Coronary artery (tissue), 2 donors: ENCODE measurements around the gene ARHGAP18.

Experiments
- DNase-seq: peaks from one replicate; pipeline ENCODE4 v3.0.0-alpha.2; 2017; ENCODE audit warnings: low spot score
- H3K27ac ChIP-seq, 2 donors: fragments of 200-600 bp; sonication (generic); one replicate each; pipeline ENCODE4 v1.5.1; 2016 to 2019
- H3K4me3 ChIP-seq: fragments of 200-600 bp; sonication (generic); 2 replicates; pipeline ENCODE4 v1.5.1; 2016; ENCODE audit warnings: mild to moderate bottlenecking, moderate library complexity
- CTCF ChIP-seq: fragments of 200-600 bp; sonication (generic); IDR thresholded peaks from one replicate; pipeline ENCODE4 v1.5.1; 2019; ENCODE audit warnings: antibody characterized with exemption

Gene ARHGAP18

GRCh38 chr6:129726650-129727049 is 16.7 kb upstream of the ARHGAP18 start:
- Histone ChIP-seq H3K27ac (no peak overlapping the region), H3K4me3 (no peak overlapping the region)
- DNase-seq, result no peak
- TF ChIP-seq CTCF, result no peak

DNA sequence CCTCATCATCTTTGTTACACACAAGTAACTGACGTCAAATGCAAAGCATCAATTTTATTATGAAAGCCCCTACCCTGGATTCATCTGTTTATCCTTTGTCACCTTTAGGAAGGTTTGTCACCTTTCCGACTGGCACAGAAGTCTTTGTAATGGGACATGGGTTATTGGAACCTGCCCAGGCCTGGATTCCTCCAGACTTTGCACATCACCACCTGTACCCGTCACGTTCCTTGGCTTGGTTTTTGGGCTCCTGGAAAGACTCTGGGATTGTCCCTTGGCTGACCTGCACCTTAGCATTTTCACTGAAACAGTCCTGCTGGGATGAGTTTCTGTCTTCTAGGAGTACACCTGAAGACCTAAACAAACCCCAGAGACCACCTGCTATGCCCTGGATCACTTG is 15.4 kb upstream of the ARHGAP18 start:
- no peak for DNase-seq
- Histone ChIP-seq H3K27ac (no peak overlapping the region), H3K4me3 (no peak overlapping the region)
- no peak for TF ChIP-seq CTCF

DNA sequence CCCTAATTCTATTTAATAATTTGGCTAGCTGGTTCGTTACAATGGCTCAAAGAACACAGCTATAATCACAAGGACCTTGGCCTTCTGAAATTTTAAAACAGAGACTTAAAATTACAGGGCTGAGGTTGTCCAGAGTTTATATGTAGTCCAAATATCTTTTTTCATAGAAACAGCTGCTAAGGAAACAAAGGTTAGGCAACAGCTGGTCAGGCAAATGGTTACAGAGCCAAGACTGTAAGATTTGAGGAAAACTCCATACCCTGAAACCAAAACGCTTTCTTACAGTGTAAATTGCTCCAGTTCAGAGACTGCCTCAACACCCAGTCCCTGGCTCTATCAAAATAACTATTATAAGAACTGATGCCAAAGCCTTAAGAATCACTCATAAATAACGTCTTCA is 9.7 kb upstream of the ARHGAP18 start:
- no peak for DNase-seq
- H3K27ac ChIP-seq, result no peak overlapping the region
- TF ChIP-seq CTCF, result no peak
- H3K4me3 ChIP-seq, result no peak overlapping the region

- no peak for DNase-seq
- TF ChIP-seq CTCF, result no peak
- no peak overlapping the region for H3K4me3 ChIP-seq
- H3K27ac ChIP-seq, result no peak overlapping the region
Observed at GRCh38 chr6:129717277-129717676, 7.3 kb upstream of the ARHGAP18 start.

DNA sequence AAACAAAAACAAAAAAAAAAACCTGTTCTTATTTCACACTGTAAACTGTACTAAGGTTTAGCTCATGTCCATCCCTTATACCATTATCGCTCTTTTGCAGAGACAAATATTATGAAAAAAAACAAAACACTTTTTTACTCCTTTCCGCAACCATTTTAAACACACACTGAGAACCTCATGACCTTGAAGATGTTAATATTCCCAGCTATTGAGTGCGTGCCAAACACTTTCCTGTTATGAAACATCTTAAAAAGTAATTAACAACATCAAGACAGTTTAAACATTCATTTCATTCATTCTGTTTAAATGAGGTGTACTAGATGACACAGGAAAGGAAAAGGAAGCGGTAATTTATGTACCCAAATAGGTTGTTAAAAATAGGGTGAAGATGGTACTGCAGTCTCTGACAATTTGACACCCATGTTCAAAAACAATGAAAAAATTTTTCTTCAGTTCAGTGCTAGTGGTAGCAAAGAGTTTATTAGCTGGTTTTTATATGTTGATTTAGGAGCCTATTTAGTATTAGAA is 3.9 kb upstream of the ARHGAP18 start:
- H3K4me3 ChIP-seq, result no peak overlapping the region
- no peak for TF ChIP-seq CTCF
- DNase-seq, result no peak
- H3K27ac ChIP-seq, result no peak overlapping the region

DNA sequence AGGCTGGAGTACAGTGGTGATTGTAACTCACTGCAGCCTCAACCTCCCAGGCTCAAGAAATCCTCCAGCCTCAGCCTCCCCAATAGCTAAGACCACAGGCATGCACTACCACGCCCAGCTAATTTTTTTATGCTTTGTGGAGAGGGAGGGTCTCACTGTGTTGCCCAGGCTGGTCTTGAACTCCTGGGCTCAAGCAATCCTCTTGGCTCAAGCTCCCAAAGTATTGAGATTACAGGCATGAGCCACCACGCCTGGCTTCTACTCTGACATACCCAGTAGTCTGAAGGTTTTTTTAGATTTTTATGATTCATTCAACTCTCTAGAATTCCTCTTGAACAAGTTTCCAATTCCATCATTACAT is 1.3 kb upstream of the ARHGAP18 start:
- no peak for DNase-seq
- TF ChIP-seq CTCF, result no peak
- Histone ChIP-seq H3K4me3 (no peak overlapping the region), H3K27ac (no peak overlapping the region)

DNA sequence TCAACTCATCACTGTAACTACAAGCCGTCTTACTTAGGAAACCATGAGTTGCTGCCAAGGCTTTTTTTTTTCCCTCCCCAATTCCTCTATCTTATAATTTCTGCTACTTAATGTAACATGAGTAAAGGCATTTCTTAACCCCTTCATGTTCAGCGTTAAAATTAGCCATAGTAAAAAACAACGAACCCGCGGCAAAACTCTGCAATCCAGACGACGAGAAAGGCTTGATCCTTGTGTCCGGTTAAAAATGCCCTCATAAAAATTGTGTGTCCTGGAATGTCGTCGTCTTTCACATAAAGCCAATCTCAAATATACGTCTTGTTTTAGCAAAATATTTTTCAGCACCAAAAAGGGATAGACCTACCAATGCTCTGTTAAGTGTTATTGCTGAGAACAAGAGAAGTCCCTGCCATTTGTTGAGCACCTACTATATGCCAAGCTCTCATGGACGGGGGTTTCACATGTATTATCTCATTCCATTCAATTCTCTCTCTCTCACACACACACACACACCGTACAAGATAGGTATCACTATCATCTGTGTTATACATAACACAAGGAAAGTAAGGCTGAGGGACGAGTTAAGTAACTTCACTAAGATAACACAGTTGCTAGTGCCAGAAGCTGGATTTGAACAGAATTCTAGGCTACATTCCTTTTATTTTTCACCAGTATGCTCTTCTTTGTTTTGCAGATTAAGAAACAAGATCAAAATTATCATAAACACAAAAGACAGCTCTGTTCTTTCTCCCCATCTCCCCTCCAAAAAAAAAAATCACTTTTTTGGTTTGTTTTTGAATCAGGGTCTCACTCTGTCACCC is 683 bp upstream of the ARHGAP18 start:
- TF ChIP-seq CTCF, result no peak
- peak overlapping the region; percentile 77 for H3K4me3 ChIP-seq
- DNase-seq, result no peak
- peak overlapping the region; percentile 15 to 88 for H3K27ac ChIP-seq
